T-helper 1 cell treated with Interleukin-12 subunit alpha and Interleukin-12 subunit beta and Interleukin-4 antibody, amounts not matched to agents 30 ng/mL and 1 ng/mL, for 36 hours (primary cell): Measurements from ENCODE around the gene TRAPPC3L. TPM values are rescaled to one million over a fixed set of nuclear protein-coding genes. Genes with fewer than 3 reads are reported as not detected.

Experiments used
- intact Hi-C: fragments of 100-400 bp; cut with micrococcal nuclease; formaldehyde crosslinking; loops from one replicate; pipeline ENCODE4 v1.15.1; 2024
- total RNA-seq: library from RNA; stranded (reverse); gene quantifications from 2 replicates; pipeline ENCODE4 v1.2.3, GENCODE V29; 2022

TRAPPC3L gene
- total RNA-seq, 1 donor from 2014 or later = not detected

DNA sequence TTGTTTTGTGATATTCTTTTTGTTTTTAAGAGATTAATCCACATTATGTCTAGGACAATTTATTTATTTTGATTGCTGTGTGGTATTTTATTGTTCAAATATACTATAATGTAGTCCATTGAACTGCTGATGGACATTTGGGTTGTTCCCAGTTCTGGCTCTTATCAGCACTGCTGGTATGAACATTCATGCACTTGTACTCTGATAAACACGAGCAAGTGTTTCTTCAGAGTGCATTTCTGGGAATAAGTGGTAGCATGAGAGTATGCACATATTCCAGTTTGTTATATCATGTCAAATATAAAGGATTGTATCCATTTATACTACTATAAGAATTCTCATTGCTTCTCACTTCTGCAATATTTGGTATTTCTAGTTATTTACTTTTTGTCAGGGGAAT lies 77.2 kb downstream of the TRAPPC3L start:
- intact Hi-C loops = no loop called here

GRCh38 chr6:116467514-116467913 lies 78.0 kb downstream of the TRAPPC3L start:
- intact Hi-C loops = no loop called here

- intact Hi-C loops = no loop called here
Measured at GRCh38 chr6:116467096-116467495, 78.4 kb downstream of the TRAPPC3L start.

DNA sequence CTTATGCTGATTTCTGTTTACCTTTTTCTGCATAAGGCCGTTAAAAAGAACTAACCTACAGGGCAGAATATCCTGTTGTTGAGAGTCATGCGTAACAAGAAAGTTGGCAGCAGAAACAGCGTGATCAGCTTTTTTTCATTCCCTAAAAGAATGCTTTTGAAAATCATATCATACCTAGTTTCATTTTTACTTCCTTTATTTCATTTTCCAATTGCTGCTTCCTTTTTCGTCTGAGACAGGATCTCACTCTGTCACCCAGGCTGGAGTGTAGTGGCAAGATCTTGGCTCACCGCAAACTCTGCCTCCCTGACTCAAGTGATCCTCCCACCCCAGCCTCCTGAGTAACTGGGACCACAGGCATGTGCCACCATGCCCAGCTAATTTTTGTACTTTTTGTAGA lies 80.2 kb downstream of the TRAPPC3L start:
- intact Hi-C loops = no loop called here

DNA sequence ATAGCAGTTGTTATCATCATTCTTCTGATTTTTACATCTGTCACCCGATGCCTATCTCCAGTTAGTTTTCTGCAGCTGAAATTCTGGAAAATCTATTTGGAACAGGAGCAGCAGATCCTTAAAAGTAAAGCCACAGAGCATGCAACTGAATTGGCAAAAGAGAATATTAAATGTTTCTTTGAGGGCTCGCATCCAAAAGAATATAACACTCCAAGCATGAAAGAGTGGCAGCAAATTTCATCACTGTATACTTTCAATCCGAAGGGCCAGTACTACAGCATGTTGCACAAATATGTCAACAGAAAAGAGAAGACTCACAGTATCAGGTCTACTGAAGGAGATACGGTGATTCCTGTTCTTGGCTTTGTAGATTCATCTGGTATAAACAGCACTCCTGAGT lies 82.2 kb downstream of the TRAPPC3L start:
- intact Hi-C loops = loop anchor here (5.0 kb wide), 3 partner anchors 219 to 1139 kb away; partner anchors contain the start of genes GOPC, KPNA5 and NT5DC1

GRCh38 chr6:116461932-116462885 lies 83.3 kb downstream of the TRAPPC3L start:
- intact Hi-C loops = loop anchor here (1.0 to 5.0 kb wide), 11 partner anchors 14 to 1140 kb away; partner anchors contain the start of genes GOPC, KPNA5, NT5DC1 and RWDD1

GRCh38 chr6:116461331-116461931 lies 84.1 kb downstream of the TRAPPC3L start, which contains the start of gene CALHM6:
Gene CALHM6, plus strand, starts transcription at chr6:116461375. Its CDS starts 555 bp downstream, at chr6:116461930.
- intact Hi-C loops = loop anchor here (1.0 to 5.0 kb wide), 4 partner anchors 207 to 1141 kb away; partner anchors contain the start of genes GOPC, KPNA5, NT5DC1 and TSPYL4

DNA sequence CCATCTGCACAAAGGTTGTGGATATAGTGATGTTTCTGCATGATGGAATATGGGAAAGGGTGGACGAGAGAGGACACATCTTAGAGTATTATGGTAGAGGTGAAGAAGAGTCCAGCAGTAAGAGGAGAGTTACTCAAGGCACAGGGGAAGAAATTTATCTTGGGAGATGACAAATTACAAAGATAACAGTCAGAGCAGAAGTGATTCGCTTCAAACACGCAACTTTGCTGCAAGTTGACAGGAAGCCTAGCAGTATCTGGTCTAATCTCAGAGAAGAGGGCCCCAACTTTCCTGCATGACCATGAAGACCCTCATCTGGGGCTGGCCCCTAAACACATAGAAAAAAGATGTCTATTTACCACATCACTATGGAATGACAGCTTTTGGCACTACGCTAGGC lies 85.6 kb downstream of the TRAPPC3L start:
- intact Hi-C loops = loop anchor here (1.0 to 5.0 kb wide), 4 partner anchors 9 to 1142 kb away; partner anchors contain the start of genes GOPC, KPNA5 and NT5DC1

DNA sequence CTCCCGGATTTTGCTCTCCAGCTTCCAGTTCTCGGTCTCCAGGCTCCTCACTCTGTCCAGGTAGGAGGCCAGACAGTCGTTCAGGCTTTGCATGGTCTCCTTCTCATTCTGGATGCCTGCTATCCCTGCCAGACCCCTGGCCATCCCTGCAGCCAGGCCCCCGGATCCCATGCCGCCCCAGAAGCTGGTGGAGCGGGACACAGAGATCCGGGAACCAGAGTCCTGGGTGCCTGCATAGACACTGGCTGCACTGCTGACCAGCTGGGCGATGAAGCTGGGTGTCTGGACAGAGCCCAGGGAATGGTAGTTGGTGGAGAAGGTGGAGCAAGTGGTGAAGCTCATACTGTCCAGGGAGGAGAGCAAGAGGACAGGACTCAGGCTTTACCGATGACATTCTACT lies 87.2 kb downstream of the TRAPPC3L start:
- intact Hi-C loops = no loop called here

DNA sequence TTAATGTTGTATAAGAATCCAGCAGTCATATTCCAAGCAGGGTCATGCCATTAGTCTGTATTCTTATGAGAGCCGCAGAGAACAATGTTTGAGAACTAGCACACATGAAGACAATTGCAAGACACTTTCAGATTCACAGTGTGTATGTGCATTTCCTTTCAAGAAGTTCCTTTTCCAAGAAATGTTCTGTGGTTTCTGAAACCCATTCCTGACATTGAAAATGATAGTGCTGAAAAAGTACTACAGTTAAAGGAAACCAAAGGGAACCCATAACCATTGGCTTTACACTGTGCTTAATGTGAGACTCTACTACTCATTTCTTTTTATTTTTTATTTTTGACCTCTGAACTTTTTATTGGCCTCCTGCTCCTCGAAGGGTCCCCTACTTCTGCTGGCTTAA lies 88.6 kb downstream of the TRAPPC3L start:
- intact Hi-C loops = no loop called here

GRCh38 chr6:116456106-116456505 lies 89.4 kb downstream of the TRAPPC3L start:
- intact Hi-C loops = no loop called here

- intact Hi-C loops = no loop called here
Measured at GRCh38 chr6:116452531-116452930, 93.0 kb downstream of the TRAPPC3L start.

DNA sequence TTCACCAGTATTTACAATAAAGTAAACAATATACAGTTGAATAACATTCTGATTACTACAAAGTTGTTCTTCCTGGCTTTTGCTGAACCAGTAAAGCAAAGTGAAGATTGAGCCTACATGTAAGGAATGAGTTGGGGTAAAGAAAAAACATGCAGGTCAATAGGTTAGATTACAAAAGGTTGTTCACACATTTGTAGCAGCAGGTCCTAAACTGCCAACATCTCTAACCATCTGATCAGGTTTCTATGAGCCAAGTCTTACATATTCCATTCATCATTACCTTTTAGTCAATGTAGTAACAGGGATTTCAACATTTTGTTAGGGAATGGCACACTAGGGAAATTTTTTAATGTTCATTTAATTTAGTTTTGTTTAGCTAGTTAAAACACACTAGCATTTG lies 93.6 kb downstream of the TRAPPC3L start:
- intact Hi-C loops = loop anchor here (1.0 kb wide), 1 partner anchor 8 kb away; no protein-coding TSS in a partner anchor

DNA sequence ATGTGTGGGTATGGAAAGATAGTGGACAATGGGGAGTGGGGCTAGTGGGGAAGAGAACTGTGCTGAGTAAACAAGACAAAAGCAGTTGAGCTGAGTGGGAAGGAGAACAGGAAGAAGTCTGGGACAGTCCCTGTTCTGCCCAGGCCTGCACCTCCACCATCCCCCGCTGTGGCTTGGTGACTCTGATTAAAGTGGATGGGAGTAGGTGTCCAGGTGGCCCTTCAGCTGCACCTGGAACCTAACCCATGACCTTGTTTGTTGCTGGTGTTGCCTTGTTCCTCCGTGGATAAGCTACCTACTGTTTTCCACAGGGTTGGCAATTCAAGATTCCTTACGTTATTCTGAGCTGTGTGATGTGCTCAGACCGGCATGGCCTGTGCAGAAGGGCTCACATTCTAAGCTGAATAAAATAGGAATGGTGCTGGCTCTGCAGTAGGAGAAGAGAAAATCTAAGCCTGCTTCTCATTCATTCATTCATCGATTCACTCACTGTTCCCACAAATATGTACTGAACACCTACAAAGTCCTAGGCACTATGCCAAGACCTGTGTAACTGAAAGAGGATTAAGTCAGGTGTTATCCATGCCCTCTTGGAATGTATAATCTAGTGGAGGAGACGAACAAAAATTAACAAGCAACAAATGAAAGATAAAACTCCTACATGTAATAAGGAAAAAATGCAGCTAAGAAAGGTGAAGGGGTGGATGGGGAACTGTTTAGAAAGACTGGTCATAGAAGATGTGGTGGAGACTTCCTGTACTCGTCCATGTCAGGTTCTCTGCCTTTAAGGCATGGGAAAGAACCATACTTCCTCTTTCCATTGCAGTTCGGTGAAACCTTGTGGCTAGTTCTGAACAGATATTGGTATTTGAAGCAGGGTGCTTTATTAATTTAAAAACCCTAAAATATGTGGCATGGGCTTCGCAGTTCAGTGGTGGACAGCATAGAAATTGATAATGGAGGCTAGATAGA lies 94.4 kb downstream of the TRAPPC3L start:
- intact Hi-C loops = loop anchor here (1.0 kb wide), 1 partner anchor 9 kb away; no protein-coding TSS in a partner anchor

DNA sequence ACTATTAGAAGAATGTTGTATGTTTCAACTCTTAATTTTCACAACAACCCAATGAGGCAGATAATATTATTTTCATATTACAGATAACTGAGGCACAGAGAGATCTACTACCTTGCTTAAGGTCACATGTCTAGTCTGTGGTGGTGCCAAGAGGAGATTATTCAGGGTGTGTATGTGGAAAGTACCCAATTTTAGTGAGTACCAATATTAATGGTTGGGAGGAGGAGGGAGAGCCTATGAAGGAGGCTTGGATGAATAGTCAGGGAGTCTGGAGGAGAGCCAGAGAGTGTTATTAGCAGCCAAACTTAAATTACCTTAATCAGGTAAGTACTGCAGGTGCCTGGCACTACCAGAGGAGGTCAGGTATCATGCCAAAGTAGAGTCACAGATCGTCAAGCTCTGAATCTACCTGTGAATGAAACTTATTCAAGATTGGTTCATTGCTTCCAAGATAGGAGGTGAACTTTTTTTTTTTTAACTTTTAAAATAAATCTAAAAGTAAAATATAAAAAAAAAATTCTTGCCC lies 95.2 kb downstream of the TRAPPC3L start:
- intact Hi-C loops = no loop called here

- intact Hi-C loops = no loop called here
Measured at GRCh38 chr6:116449565-116449964, 95.9 kb downstream of the TRAPPC3L start.

DNA sequence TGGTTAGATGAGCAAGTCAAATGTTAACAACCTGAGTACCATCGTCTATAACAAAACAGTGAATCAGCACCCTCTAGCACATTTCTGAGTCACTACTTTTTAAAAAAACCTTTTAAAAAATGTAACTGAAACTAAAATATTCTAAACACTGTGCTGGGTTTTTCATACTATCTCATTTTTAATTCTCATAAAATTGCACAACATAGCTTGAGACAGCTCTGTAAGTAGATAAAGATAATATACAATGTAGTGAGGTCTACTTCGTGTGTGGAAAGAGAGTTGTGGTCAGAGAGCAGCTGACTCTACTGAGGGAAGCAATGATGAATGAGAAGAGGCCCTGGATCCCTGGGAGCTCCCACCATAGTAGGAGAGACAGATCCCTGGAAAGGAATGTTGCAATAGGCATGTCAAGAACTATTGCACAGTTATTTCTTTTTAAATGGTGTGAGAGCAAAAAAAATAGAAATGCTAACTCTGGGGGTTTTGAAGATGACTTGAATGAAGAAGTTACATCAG lies 97.9 kb downstream of the TRAPPC3L start:
- intact Hi-C loops = no loop called here

- intact Hi-C loops = no loop called here
Measured at GRCh38 chr6:116447052-116447451, 98.4 kb downstream of the TRAPPC3L start.

DNA sequence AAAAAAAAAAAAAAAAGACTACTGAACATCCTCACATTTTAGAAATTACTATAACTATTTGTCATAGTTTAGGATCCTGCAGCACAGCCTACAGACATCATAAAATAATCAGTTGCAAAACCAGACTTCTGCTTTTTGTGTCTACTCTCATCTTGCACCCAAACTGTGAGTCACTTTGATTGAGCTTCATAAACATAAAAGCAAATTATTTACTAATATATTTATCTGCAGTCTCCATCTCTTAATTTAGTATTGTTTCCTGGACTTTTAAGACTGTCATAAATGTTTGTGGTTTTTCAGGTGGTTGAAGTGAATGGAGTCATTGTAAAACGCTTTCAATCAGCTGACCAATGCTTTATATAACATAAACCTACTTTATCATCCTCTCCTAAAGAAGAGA lies 99.1 kb downstream of the TRAPPC3L start:
- intact Hi-C loops = no loop called here

GRCh38 chr6:116445102-116445501 lies 100.4 kb downstream of the TRAPPC3L start:
- intact Hi-C loops = loop anchor here (2.0 kb wide), 1 partner anchor 158 kb away; no protein-coding TSS in a partner anchor
